ENCODE results near the gene HCRTR2.

HCRTR2 gene

GRCh38 chr6:55265409-55266114 lies 91.2 kb downstream of the HCRTR2 start:
- no peak overlapping the region for H3K4me3 ChIP-seq (replicated peaks; ENCODE audit: insufficient read depth, low read length)
- H3K27me3 ChIP-seq (ENCODE audit: insufficient read depth, poor library complexity, severe bottlenecking), result no peaks in the 10 kb centered on the region
- TF ChIP-seq POLR2AphosphoS5 (IDR thresholded peaks at IDR 0.05; ENCODE audit: low read depth) (no peak), SPI1 (IDR thresholded peaks at IDR 0.05; ENCODE audit: borderline replicate concordance, low read depth) (no peak), CTCF (IDR thresholded peaks at IDR 0.05; ENCODE audit: insufficient read depth, low read length) (no peak)
- TF ChIP-seq, protein P1, sequence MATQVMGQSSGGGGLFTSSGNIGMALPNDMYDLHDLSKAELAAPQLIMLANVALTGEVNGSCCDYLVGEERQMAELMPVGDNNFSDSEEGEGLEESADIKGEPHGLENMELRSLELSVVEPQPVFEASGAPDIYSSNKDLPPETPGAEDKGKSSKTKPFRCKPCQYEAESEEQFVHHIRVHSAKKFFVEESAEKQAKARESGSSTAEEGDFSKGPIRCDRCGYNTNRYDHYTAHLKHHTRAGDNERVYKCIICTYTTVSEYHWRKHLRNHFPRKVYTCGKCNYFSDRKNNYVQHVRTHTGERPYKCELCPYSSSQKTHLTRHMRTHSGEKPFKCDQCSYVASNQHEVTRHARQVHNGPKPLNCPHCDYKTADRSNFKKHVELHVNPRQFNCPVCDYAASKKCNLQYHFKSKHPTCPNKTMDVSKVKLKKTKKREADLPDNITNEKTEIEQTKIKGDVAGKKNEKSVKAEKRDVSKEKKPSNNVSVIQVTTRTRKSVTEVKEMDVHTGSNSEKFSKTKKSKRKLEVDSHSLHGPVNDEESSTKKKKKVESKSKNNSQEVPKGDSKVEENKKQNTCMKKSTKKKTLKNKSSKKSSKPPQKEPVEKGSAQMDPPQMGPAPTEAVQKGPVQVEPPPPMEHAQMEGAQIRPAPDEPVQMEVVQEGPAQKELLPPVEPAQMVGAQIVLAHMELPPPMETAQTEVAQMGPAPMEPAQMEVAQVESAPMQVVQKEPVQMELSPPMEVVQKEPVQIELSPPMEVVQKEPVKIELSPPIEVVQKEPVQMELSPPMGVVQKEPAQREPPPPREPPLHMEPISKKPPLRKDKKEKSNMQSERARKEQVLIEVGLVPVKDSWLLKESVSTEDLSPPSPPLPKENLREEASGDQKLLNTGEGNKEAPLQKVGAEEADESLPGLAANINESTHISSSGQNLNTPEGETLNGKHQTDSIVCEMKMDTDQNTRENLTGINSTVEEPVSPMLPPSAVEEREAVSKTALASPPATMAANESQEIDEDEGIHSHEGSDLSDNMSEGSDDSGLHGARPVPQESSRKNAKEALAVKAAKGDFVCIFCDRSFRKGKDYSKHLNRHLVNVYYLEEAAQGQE (IDR thresholded peaks at IDR 0.05; ENCODE audit: insufficient replicate concordance, low read depth), result no peak
- DNase-seq (ENCODE audit: low read depth in 1 of 2, low spot score in 1 of 2), result no peak
- no peak overlapping the region for H3K27ac ChIP-seq (replicated peaks)

GRCh38 chr6:55266896-55267295 lies 92.6 kb downstream of the HCRTR2 start:
- TF ChIP-seq, protein P1 (IDR thresholded peaks at IDR 0.05; ENCODE audit: insufficient replicate concordance, low read depth), result no peak
- TF ChIP-seq CTCF (IDR thresholded peaks at IDR 0.05; ENCODE audit: insufficient read depth, low read length), result no peak
- TF ChIP-seq SPI1 (IDR thresholded peaks at IDR 0.05; ENCODE audit: borderline replicate concordance, low read depth), result no peak
- TF ChIP-seq GABPA (IDR thresholded peaks at IDR 0.05; ENCODE audit: low read depth), result no peak
- no peak for TF ChIP-seq POLR2AphosphoS5 (IDR thresholded peaks at IDR 0.05; ENCODE audit: low read depth)
- Histone ChIP-seq H3K27me3 (ENCODE audit: insufficient read depth, poor library complexity, severe bottlenecking) (no peaks in the 10 kb centered on the region), H3K4me3 (replicated peaks; ENCODE audit: insufficient read depth, low read length) (no peak overlapping the region), H3K27ac (replicated peaks) (no peak overlapping the region)
- DNase-seq (ENCODE audit: low read depth in 1 of 2, low spot score in 1 of 2), result no peak

DNA sequence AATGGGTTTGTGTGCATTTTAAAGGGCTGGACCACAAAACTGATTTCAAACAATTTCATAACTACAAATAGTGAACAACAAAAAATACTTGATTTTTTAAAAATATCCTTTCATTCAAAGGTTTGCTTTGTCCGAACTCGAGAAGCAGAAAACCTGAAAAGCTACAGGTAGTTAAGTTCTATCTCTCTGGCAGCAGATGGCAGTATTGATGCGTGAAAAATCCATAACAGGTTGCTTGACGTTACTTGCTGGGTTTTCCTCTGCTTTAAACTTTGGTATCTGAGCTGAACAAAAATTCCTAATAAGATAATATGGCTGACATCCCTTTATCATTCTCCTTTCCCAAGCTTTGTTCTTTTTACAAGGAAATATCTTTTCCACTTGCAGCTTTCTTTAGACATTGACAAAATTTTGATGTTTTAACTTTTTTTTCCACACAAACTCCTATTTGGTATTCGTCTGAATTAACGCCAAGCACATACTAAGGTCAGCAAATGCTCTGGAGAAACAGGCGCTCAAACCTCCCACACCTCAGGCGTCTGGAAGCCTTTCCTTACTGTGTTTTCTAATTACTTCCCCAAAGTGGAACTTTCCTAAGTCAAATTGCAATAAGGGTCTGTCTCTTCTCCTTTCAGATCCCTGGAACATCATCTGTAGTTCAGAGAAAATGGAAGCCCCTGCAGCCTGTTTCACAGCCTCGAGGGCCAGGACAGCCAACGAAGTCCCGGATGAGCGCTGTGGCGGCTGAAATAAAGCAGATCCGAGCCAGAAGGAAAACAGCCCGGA lies 102.6 kb downstream of the HCRTR2 start:
- no peaks in the 10 kb centered on the region for H3K27me3 ChIP-seq (ENCODE audit: insufficient read depth, poor library complexity, severe bottlenecking)
- no peak overlapping the region for H3K27ac ChIP-seq (replicated peaks)
- peak; percentile 10 to 28 for DNase-seq (ENCODE audit: low read depth in 1 of 2, low spot score in 1 of 2)
- peak; percentile 23 for TF ChIP-seq CTCF (IDR thresholded peaks at IDR 0.05; ENCODE audit: insufficient read depth, low read length)
- no peak for TF ChIP-seq GABPA (IDR thresholded peaks at IDR 0.05; ENCODE audit: low read depth)
- no peak for TF ChIP-seq POLR2AphosphoS5 (IDR thresholded peaks at IDR 0.05; ENCODE audit: low read depth)
- H3K4me3 ChIP-seq (replicated peaks; ENCODE audit: insufficient read depth, low read length), result no peak overlapping the region

Measured in HL-60 (cell line).